Putamen (tissue), 1 donor: Measurements from ENCODE around the gene SMARCA4.
A peak's percentile ranks its signal among the peaks of the same experiment; 100 is the strongest.
"Not testable (repeated sequence)": the region's sequence is repeated elsewhere in the genome, so short reads cannot be mapped to it uniquely, and the experiment has no call there.

Experiments
- DNase-seq: peaks from one replicate; pipeline ENCODE4 v3.0.0-alpha.2; 2016; ENCODE audit warnings: low spot score

SMARCA4 gene

DNA sequence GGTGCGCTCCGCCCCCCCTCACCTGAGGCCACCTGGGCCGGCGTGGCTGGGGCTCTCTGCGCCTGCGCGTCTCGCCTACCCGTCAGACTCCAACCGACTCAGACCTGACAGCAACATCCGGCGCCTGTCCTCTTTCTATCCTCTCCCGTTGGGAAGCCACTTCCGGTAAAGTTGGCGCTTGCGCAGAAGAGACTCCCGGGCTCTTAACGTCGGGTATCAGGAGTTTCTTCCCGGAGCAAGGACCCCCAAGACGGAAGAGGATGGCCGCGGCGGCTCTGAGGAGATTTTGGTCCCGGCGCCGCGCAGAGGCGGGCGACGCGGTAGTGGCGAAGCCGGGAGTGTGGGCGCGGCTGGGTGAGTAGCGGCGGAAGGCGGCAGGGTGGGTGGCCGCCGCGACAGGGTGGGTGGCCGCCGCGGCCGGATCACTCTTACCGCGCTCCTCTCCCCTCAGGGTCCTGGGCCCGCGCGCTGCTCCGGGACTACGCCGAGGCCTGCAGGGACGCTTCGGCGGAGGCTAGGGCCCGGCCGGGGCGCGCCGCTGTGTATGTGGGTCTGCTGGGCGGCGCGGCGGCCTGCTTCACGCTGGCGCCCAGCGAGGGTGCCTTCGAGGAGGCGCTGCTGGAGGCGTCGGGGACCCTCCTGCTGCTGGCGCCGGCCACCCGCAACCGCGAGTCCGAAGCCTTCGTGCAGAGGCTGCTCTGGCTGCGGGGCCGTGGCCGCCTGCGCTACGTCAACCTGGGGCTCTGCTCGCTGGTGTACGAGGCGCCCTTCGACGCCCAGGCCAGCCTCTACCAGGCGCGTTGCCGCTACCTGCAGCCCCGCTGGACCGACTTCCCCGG, 32.0 kb upstream of the SMARCA4 start, which contains the start of the genes TIMM29 and YIPF2:
TIMM29 (plus strand) TSS at position 249 of the 839 bp plus-strand sequence; CDS start at position 261, 12 bp downstream.
YIPF2 (minus strand) TSS at position 77 of the 839 bp plus-strand sequence. CDS start 229 bp downstream, outside the sequence.
- peak; percentile 99 for DNase-seq

DNA sequence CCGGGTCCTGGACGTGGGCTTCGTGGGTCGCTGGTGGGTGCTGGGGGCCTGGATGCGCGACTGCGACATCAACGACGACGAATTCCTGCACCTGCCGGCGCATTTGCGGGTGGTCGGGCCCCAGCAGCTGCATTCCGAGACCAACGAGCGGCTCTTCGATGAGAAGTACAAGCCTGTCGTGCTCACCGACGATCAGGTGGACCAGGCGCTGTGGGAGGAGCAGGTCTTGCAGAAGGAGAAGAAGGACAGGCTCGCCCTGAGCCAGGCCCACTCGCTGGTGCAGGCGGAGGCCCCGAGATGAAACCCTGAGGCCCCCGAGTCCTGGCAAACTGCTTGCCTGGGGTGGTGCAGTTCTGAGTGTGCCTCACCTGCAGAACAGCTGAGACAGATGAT, 31.4 kb upstream of the SMARCA4 start:
- DNase-seq = no peak

DNA sequence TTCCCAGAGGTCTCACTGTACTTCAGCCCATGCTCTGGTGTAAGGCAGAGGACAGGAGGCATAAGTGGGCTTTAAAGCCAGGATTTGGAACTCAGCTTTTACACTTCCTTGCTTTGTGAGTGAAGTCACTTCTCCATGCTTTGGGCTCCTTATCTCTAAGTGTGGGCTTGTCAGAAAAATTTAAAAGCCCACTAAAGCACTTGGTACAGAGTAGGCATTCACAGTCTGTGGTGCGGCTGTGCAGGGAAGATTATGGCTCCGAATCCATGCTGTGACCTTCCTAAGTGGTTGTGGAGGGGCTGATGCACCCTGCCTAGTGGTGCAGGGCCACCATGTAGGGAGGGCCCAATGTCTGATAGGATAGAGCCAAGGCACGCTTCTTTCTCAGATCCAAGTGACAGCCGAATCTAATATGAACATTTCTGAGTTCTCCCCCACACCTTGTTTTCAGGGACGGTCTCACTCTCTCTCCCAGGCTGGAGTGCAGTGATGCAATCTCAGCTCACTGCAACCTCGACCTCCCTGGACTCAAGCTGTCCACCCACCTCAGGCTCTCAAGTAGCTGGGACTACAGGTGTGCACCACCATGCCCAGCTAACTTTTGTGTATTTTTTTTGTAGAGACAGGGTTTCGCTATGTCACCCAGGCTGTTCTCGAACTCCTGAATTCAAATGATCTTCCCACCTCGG, 25.3 kb upstream of the SMARCA4 start:
- DNase-seq = no peak

DNA sequence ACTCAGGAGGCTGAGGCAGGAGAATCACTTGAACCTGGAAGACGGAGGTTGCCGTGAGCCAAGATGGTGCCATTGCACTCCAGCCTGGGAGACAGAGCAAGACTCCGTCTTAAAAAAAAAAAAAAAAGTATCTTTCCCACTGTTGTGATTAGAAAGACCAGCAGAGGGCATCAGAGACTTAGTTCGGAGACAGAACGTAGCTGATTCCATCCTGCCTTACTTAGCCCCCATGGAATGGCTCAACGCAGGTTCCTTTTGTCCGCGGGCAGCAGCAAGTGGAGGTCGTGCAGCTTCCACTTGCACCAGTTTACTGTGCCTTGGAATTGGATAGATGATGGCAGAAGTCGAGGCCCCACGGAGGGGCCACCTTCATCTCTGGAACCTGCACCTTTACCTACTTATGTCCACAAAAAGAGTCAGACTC, 24.2 kb upstream of the SMARCA4 start:
- DNase-seq = no peak

DNA sequence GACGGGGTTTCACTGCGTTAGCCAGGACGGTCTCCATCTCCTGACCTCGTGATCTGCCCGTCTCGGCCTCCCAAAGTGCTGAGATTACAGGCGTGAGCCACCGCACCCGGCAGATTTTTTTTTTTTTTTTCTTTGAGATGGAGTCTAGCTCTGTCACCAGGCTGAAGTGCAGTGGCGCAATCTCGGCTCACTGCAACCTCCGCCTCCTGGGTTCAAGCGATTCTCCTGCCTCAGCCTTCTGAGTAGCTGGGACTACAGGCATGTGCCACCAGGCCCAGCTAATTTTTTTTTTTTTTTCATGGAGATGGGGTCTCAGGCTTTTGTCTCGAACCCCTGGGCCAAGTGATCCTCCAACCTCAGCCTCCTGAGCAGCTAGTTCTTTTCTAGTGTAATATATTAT, 19.2 kb upstream of the SMARCA4 start:
- not testable (repeated sequence) for DNase-seq

DNA sequence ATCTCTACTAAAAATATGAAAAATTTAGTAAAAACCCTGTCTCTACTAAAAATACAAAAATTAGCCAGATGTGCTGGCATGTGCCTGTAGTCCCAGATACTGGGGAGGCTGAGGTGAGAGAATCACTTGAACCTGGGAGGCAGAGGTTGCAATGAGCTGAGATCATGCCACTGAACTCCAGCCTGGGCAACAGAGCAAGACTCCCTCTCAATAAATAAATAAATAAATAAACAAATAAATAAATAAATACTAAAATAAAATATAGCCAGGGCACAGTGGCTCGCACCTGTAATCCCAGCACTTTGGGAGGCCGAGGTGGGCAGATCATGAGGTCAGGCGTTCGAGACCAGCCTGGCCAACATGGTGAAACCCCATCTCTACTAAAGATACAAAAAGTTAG, 17.4 kb upstream of the SMARCA4 start:
- not testable (repeated sequence) for DNase-seq

DNA sequence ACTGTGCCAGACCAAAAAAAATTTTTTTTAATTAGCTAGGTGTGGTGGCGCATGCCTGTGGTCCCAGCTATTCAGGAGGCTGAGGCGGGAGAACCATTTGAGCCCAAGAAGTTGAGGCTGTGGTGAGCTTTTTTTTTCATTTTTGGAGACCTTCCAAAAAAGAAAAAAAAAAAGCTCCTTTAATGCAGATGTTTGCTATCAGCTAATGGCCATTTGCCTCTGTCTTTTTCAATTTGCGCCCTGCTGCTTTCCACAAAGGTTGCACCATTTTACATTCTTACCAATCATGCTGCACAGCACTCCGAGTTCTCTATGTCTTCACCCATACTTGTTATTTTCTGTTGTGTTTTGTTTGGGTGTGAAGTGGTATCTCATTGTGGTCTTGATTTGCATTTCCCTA, 15.6 kb upstream of the SMARCA4 start:
- no peak for DNase-seq

DNA sequence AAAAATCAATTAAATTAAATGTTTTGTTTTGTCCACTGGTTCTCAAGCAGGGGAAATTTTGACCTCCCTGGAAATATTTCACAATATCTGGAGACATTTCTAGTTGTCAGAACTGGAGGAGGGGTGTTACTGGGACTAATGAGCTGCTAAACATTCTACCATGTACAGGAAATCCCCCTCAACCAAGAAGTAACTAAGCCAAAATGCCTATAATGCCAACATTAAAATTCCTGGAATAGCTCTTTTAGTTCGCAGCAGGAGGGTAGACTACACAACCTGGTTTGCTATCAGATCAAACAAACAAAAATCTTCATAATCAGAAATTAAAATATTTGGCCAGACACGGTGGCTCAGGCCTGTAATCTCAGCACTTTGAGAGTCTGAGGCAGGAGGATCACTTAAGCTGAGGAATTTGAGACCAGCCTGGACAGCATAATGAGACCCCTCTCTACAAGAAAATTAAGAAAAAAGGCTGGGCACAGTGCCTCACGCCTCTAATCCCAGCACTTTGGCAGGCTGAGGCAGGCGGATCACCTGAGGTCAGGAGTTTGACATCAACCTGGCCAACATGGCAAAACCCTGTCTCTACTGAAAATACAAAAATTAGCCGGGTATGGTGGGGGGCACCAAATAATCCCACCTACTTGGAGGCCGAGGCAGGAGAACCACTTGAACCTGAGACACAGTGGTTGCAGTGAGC, 13.7 kb upstream of the SMARCA4 start:
- no peak for DNase-seq

DNA sequence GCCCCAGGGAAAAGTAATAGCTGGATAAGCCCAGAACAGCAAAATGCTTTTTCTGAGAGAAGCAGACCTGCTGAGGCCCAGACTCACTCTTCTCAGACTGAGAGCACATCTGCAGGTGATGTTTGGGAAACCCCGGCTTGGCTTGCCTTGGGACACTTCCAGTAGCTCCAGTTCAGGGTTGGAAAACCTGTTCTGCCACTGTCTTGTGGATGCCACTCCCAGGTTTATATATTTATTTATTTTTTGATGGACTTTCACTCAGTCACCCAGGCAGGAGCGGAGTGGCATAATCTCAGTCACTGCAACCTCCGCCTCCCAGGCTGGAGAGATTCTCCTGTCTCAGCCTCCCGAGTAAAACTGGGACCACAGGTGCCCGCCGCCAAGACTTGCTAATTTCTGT, 8.0 kb upstream of the SMARCA4 start:
- DNase-seq = no peak

DNA sequence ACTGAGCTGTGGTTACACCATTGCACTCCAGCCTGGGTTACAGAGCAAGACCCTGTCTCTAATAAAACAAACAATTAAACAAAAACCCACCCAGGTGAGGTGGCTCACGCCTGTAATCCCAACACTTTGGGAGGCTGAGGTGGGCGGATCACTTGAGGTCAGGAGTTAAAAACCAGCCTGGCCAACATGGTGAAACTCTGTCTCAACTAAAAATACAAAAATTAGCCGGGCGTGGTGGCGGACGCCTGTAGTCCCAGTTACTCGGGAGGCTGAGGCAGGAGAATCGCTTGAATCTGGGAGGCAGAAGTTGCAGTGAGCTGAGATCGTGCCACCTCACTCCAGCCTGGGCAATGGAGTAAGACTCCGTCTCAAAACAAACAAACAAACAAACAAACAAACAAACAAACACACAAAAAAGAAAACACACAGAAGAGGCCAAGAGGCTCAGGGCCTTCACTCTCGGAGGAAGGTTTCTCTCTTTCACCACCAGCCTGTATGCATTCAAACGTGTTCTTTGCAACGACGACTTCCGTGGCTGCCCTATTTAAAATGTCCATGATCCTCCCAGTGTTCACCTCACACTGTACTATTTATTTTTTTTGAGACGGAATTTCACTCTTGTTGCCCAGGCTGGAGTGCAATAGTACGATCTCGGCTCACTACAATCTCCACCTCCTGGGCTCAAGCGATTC, 1.4 kb upstream of the SMARCA4 start:
- not testable (repeated sequence) for DNase-seq

DNA sequence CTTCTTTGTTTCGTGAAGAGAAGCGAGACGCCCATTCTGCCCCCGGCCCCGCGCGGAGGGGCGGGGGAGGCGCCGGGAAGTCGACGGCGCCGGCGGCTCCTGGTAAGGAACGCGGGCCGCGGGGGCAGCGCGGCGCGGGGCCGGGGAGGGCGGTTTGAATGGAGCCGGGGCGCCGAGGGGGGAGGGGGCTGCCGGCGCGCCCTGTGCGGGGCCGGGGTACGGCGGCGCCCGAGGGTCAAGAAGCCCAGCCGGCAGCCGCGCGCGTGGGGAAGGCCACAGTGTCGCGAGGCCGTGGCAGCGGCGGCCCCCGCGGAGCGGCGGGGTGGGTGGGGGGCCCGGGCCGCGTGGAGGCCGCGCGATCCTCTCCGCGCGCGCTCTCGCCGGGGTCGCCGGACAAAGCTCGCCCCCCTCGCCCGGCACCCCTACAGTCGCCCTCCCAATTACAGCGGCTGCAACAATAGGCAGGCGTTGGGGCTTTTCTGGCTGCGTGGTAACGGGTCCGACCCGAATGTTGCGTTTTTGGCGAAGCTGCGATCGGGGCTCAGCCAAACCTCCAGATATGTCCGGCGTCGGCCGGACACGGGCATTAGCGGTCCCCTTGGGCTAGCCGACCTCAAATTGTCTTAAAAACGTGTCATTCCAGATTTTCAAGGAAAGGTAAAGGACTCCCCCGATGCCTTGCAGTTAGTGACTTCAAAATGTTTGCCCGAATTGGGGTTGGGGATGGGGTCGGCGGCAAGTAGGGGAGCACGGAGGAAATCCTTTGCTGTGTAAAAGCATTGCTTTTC, 437 bp downstream of the SMARCA4 start:
- no peak for DNase-seq

DNA sequence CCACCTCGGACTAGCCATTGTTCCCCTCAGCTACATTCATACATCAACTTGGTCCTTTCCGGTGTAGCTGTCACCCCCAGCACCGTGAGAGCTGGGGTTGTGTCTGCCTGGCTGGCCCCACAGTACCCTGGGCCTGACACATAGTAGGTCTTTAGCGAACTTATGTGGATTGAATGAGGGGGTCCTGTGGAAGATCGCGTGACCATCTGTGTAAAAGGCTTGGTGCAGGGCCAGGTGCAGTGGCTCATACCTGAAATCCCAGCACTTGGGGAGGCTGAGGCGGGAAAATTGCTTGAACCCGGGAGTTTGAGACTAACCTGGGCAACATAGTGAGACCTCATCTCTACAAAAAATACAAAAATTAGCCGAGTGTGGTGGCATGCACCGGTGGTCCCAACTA, 2.0 kb downstream of the SMARCA4 start:
- DNase-seq = no peak

DNA sequence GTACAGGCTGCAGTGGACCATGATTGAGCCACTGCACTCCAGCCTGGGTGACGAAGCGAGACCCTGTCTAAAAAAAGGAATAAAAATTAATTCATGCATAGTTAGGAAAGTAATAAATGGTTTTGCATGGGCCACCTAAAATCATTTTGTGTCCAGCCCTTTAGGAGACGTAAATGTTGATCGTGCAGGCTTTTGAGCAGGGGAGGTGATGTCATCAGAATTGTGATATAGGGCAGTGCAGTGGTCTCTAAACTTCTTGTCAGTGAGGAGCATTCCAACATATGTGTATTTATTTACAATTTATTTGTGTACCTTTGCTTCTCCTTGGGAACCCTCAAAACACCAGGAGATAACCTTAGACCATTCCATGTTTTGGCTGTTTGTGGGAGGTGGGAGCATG, 3.0 kb downstream of the SMARCA4 start:
- DNase-seq = no peak

DNA sequence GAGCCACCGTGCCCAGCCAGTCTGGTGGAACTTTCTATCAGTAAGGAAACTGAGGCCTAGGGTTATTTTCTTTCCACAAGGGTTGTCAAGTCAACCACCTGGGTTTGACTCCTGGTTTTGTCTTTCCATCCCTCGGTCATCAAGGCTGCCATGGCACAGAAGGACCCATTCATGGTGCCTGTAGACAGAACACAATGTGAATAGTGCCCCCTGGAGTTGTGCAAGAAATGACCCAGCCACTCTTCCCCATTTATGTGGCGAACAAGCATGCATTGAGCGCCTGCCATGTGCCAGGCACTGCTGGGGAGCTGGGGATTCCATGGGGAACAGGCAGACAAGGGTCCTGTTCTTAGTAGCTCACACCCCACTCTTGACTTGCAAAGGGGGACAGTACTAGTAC, 4.1 kb downstream of the SMARCA4 start:
- DNase-seq = no peak

DNA sequence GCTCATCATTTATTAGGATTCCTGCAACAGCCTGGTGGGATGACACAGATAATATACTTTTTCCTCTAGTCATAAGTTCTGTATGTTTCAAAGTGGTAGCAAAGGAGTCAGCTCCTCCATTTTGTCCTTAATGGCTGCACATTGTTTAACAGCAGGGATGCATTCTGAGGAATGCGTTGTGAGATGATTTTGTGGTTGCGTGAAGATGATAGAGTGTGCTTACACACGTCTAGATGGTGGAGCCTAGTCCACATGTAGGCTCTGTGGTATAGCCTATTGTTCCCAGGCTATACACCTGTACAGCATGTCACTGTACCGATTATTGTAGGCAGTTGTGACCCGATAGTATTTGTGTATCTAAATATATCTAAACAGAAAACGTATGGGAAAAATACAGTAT, 4.6 kb downstream of the SMARCA4 start:
- DNase-seq = no peak

DNA sequence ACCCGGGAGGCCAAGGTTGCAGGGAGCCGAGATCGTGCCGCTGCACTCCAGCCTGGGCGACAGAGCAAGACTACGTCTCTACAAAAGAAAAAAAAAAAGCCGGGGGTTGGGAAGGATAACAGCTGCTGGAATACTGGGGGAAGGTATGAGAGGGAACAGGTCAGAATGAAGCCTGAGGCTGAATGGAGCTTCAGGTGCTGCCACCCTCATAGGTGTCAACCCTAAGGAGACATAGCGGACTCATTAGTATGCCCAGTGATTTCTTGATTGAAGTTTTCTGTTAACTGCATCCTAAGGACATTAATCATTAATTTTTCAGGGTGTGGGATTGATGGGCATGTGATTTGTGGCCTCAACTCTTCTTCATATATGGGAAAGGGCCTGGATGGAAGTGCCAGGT, 6.0 kb downstream of the SMARCA4 start:
- no peak for DNase-seq

DNA sequence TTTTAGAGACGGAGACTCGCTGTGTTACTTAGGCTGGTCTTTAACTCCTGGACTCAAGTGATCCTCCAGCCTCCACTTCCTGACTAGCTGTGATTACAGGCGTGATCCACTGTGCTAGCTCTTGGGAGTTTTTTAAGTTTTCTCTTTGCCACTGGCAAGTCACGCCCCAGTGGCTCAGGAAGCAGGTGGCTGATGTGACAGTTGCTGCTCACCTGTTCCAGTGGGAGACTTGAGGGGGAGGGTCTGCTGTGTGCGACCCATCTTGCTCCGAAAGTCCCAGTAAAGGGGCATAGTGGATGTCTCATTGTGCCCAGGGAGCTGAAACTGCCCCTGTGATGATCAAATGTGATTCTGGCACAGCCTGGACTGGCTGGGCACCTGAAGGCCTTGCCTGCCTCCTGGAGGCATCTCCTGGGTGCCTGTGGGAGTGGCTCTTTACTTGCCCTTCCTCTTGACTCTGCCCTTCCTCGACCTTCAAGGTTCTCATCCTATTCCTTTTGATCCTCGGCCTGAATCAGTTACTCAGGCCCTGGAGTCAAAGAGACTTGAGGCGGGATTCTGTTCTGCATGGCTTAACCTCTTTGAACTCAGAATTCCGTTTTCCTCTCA, 7.8 kb downstream of the SMARCA4 start:
- no peak for DNase-seq

DNA sequence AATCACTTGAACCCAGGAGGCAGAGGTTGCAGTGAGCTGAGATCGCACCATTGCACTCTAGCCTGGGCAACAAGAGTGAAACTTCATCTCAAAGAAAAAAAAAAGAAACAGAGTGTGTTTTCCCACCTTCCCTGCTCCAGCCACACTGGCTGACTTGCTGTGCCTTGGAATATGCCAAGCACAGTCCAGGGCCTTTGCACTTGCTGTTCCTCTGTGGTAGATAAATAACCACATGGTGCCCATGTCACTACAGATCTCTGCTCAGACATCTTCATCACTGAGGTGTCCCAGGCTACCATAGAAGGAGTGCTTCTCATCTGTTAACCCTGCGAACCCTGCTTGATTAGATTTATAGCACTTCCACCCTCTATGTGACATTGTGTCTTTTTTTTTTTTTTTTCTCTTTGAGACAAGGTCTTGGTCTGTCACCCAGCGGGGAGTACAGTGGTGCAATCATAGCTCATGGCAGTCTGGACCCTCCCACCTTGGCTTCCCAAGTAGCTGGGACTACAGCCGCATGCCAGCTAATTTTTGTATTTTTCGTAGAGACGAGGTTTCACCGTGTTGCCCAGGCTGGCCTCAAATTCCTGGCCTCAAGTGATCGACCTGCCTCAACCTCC, 10.4 kb downstream of the SMARCA4 start:
- DNase-seq = no peak

DNA sequence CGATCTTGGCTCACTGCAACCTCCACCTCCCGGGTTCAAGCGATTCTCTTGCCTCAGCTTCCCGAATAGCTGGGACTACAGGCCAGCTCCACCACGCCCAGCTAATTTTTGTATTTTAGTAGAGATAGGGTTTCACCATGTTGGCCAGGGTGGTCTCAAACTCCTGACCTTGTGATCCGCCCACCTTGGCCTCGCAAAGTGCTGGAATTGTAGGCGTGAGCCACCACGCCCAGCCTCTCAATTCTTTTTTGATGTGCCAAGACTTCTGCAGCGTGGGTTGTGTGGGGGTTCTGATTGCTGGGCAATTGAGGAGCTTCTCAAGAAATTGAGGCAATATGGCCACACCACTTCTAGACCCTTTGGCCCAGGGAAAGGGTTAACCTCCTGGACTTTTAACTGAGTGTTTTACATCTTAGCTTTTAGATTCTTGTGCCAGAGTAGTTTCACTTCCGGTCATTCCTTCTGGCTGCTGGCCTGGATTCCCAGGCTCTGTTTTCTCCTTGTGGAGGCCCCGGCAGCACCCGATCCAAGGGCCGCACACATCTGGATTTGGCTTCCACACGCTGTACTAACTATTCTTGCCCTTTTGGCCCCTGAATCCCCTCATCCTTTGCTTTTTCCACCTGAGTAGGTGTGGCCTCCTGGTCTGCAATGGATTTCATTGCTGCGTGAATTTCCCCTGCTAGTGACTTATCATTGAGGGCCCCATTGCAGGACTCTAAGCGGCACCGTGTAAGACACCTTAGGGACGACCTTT, 14.7 kb downstream of the SMARCA4 start:
- no peak for DNase-seq
